HG02943 (cell line): ENCODE measurements around the gene SERPINA5.

ENCODE experiments used
- ATAC-seq: cut with Tn5 transposase; IDR thresholded peaks from one replicate; pipeline ENCODE4 v1.9.1; 2021; ENCODE audit warnings: mild to moderate bottlenecking, low read depth, moderate library complexity; ENCODE audit not compliant: unreplicated experiment

SERPINA5 gene

GRCh38 chr14:94581127-94581999 lies at the start of gene SERPINA5:
SERPINA5 (plus strand) TSS chr14:94581426; CDS start chr14:94587363, 5,937 bp downstream.
- no peak for ATAC-seq

GRCh38 chr14:94532447-94532846 lies 48.8 kb upstream of the SERPINA5 start:
- no peak for ATAC-seq

- no peak for ATAC-seq
These were observed 45.7 kb upstream of the SERPINA5 start for GRCh38 chr14:94535506-94535905.

- no peak for ATAC-seq
These were observed 44.4 kb upstream of the SERPINA5 start for GRCh38 chr14:94536836-94537235.

GRCh38 chr14:94538070-94538740 lies 43.0 kb upstream of the SERPINA5 start:
- ATAC-seq = no peak

GRCh38 chr14:94539181-94539580 lies 42.0 kb upstream of the SERPINA5 start:
- no peak for ATAC-seq

GRCh38 chr14:94540031-94540794 lies 41.0 kb upstream of the SERPINA5 start:
- ATAC-seq = no peak

GRCh38 chr14:94541234-94541975 lies 39.8 kb upstream of the SERPINA5 start:
- ATAC-seq = no peak

GRCh38 chr14:94542111-94542810 lies 39.0 kb upstream of the SERPINA5 start:
- no peak for ATAC-seq

- ATAC-seq = no peak
These were observed 38.3 kb upstream of the SERPINA5 start for GRCh38 chr14:94542811-94543440.

GRCh38 chr14:94543449-94544124 lies 37.6 kb upstream of the SERPINA5 start:
- ATAC-seq = no peak

GRCh38 chr14:94544726-94545125 lies 36.5 kb upstream of the SERPINA5 start:
- ATAC-seq = no peak

GRCh38 chr14:94545131-94545841 lies 35.9 kb upstream of the SERPINA5 start:
- no peak for ATAC-seq

- no peak for ATAC-seq
These were observed 34.0 kb upstream of the SERPINA5 start for GRCh38 chr14:94547151-94547680.

GRCh38 chr14:94547726-94548125 lies 33.5 kb upstream of the SERPINA5 start:
- no peak for ATAC-seq

GRCh38 chr14:94548131-94548998 lies 32.9 kb upstream of the SERPINA5 start:
- ATAC-seq = no peak
